Tibial artery (tissue), 4 donors: ENCODE measurements around the gene YWHAG.

Experiments used
- DNase-seq, 2 donors: peaks; one replicate each; pipeline ENCODE4 v3.0.0-alpha.2; 2019
- H3K27ac ChIP-seq, 2 donors: fragments of 200-600 bp; sonication (generic) in 1 of 2; 1 replicate in 1 of 2; 2 replicates in 1 of 2; pipeline ENCODE4 v1.5.1; 2018 to 2019; ENCODE audit warnings: mild to moderate bottlenecking in 1 of 2
- H3K27me3 ChIP-seq, 2 donors: fragments of 200-600 bp; sonication (generic) in 1 of 2; one replicate each; pipeline versions ENCODE4 v1.5.1 to v1.6.0; 2016 to 2019
- H3K36me3 ChIP-seq, 3 donors: fragments of 200-600 bp; sonication (generic) in 2 of 3; one replicate each; pipeline ENCODE4 v1.5.1; 2016 to 2019; ENCODE audit warnings: mild to moderate bottlenecking in 2 of 3
- H3K4me1 ChIP-seq, 4 donors: fragments of 200-600 bp; sonication (generic) in 2 of 4; 1 replicate in 3 of 4; 2 replicates in 1 of 4; pipeline ENCODE4 v1.5.1; 2016 to 2019
- H3K4me3 ChIP-seq, 2 donors: fragments of 200-600 bp; sonication (generic) in 1 of 2; 1 replicate in 1 of 2; 2 replicates in 1 of 2; pipeline ENCODE4 v1.5.1; 2018 to 2019; ENCODE audit warnings: mild to moderate bottlenecking in 2 of 2
- H3K9me3 ChIP-seq, 3 donors: fragments of 200-600 bp; sonication (generic) in 1 of 3; one replicate each; pipeline ENCODE4 v1.5.1; 2016 to 2019
- CTCF ChIP-seq, 2 experiments: fragments of 200-600 bp in 1 of 2; fragments of 450-650 bp in 1 of 2; IDR thresholded peaks; one replicate each; pipeline ENCODE4 v1.5.1; 2017 to 2019; ENCODE audit warnings: antibody characterized with exemption in 2 of 2, mild to moderate bottlenecking in 1 of 2, moderate library complexity in 1 of 2
- intact Hi-C: fragments of 100-400 bp; cut with DNase I; formaldehyde crosslinking; loops from one replicate; pipeline ENCODE4 v1.15.0; 2023; ENCODE audit warnings: low total_unique reads

The YWHAG gene

GRCh38 chr7:76383089-76383944, 24.5 kb upstream of the YWHAG start:
- H3K9me3 ChIP-seq = no peaks in the 10 kb centered on the region
- H3K36me3 ChIP-seq = no peaks in the 10 kb centered on the region
- H3K27ac ChIP-seq = no peak overlapping the region
- H3K4me1 ChIP-seq = peaks cover 6 to 27% (median 19%) of the 10 kb centered on the region in 4 donors
- TF ChIP-seq CTCF (IDR thresholded peaks at IDR 0.05) = no peak
- peaks cover 0 to 4% of the 10 kb centered on the region in 2 donors for H3K27me3 ChIP-seq
- H3K4me3 ChIP-seq = no peak overlapping the region
- DNase-seq = no peak
- intact Hi-C loops = no loop called here

GRCh38 chr7:76381814-76382213, 23.0 kb upstream of the YWHAG start:
- no peak for DNase-seq
- no peak for TF ChIP-seq CTCF (IDR thresholded peaks at IDR 0.05)
- Histone ChIP-seq H3K27me3 (peaks cover 0 to 4% of the 10 kb centered on the region in 2 donors), H3K4me3 (no peak overlapping the region), H3K27ac (no peak overlapping the region), H3K36me3 (no peaks in the 10 kb centered on the region), H3K4me1 (peaks cover 6 to 41% (median 25%) of the 10 kb centered on the region in 4 donors), H3K9me3 (no peaks in the 10 kb centered on the region)
- intact Hi-C loops = no loop called here

GRCh38 chr7:76380623-76380966, 21.8 kb upstream of the YWHAG start:
- Histone ChIP-seq H3K4me1 (peaks cover 6 to 41% (median 25%) of the 10 kb centered on the region in 4 donors), H3K9me3 (no peaks in the 10 kb centered on the region), H3K27me3 (peaks cover 0 to 4% of the 10 kb centered on the region in 2 donors), H3K36me3 (no peaks in the 10 kb centered on the region), H3K4me3 (peak overlapping the region; percentile 39 to 44), H3K27ac (peak overlapping the region; percentile 87 to 90)
- no peak for TF ChIP-seq CTCF (IDR thresholded peaks at IDR 0.05)
- intact Hi-C loops = no loop called here
- peak in 1 of 2 donors; percentile 35 for DNase-seq

GRCh38 chr7:76377186-76377918, 18.6 kb upstream of the YWHAG start:
- intact Hi-C loops = no loop called here
- no peak for DNase-seq
- Histone ChIP-seq H3K27me3 (peaks cover 0 to 4% of the 10 kb centered on the region in 2 donors), H3K4me3 (no peak overlapping the region), H3K9me3 (no peaks in the 10 kb centered on the region), H3K4me1 (peaks cover 6 to 48% (median 29%) of the 10 kb centered on the region in 4 donors), H3K27ac (peak overlapping the region; percentile 52 to 87), H3K36me3 (no peaks in the 10 kb centered on the region)
- no peak for TF ChIP-seq CTCF (IDR thresholded peaks at IDR 0.05)

- no peak for DNase-seq
- Histone ChIP-seq H3K9me3 (no peaks in the 10 kb centered on the region), H3K27ac (no peak overlapping the region), H3K4me1 (peaks cover 6 to 37% (median 20%) of the 10 kb centered on the region in 4 donors), H3K4me3 (no peak overlapping the region), H3K27me3 (peaks cover 0 to 4% of the 10 kb centered on the region in 2 donors), H3K36me3 (no peaks in the 10 kb centered on the region)
- TF ChIP-seq CTCF (IDR thresholded peaks at IDR 0.05) = no peak
- intact Hi-C loops = no loop called here
These were observed 16.5 kb upstream of the YWHAG start for GRCh38 chr7:76375251-76375650.
